Choroid plexus epithelial cell (primary cell): ENCODE data around the gene NCOR2.

Source experiments
- DNase-seq: peaks from one replicate; pipeline ENCODE4 v3.0.0-alpha.2; 2010; ENCODE audit warnings: low read depth
- H3K4me3 ChIP-seq: 2 replicates; pipeline ENCODE4 v1.5.1; 2011; ENCODE audit warnings: low read depth, mild to moderate bottlenecking, control low read depth, low read length, moderate library complexity
- TF ChIP-seq, protein P1 (sequence below): conservative IDR thresholded peaks from 2 replicates; pipeline ENCODE4 v1.5.1; 2011; ENCODE audit warnings: low read depth, mild to moderate bottlenecking, control low read depth, inconsistent platforms, low read length, moderate library complexity

Gene NCOR2

GRCh38 chr12:124605150-124605882 lies 37.9 kb upstream of the NCOR2 start:
- DNase-seq: no peak
- H3K4me3 ChIP-seq: no peak overlapping the region

DNA sequence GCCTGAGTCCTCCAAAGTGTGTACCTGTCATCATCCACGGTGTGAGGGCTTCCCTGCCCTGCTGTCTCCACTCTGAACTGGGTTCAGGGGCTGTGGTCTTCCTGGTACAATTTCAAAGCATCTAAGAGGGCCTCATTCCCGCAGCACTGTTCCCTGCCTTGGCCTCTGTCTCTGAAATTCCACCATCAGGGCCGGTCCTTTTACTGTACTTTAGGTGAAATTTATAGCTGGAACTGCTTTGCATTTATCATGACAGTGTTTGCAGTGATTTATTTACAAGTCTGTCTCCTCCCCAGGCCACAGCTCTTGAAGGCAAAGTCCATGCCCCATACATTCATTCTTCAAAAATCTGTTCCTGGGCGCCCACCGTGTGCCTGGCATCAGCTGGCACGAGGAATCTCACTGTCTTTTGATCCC lies 36.9 kb upstream of the NCOR2 start:
- no peak overlapping the region for H3K4me3 ChIP-seq
- TF ChIP-seq, protein P1, sequence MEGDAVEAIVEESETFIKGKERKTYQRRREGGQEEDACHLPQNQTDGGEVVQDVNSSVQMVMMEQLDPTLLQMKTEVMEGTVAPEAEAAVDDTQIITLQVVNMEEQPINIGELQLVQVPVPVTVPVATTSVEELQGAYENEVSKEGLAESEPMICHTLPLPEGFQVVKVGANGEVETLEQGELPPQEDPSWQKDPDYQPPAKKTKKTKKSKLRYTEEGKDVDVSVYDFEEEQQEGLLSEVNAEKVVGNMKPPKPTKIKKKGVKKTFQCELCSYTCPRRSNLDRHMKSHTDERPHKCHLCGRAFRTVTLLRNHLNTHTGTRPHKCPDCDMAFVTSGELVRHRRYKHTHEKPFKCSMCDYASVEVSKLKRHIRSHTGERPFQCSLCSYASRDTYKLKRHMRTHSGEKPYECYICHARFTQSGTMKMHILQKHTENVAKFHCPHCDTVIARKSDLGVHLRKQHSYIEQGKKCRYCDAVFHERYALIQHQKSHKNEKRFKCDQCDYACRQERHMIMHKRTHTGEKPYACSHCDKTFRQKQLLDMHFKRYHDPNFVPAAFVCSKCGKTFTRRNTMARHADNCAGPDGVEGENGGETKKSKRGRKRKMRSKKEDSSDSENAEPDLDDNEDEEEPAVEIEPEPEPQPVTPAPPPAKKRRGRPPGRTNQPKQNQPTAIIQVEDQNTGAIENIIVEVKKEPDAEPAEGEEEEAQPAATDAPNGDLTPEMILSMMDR: no peak
- DNase-seq: no peak

More at GRCh38 chr12:124605150-124605882, 37.9 kb upstream of the NCOR2 start:
- TF ChIP-seq, protein P1: no peak

GRCh38 chr12:124603831-124604251 lies 36.4 kb upstream of the NCOR2 start:
- H3K4me3 ChIP-seq: no peak overlapping the region
- TF ChIP-seq, protein P1: no peak
- DNase-seq: no peak

GRCh38 chr12:124603100-124603541 lies 35.7 kb upstream of the NCOR2 start:
- TF ChIP-seq, protein P1: no peak
- no peak overlapping the region for H3K4me3 ChIP-seq
- no peak for DNase-seq

DNA sequence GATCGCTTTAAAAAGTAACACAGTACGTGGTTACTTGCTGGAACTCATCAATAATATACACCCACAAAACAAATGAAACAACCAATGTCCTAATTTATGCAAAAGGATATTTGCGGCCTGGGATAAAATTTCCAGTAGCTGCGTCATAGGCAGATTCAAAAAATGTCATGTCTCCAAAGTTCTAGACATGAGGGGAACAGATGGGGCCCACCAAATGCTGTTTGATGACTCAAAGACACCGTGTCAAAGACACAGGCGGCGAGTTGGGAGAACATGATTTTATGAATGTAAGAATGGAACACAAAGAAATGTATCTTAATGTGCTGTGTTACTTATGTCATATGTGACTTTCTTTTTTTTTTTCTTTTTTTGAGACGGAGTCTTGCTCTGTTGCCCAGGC lies 34.3 kb upstream of the NCOR2 start:
- TF ChIP-seq, protein P1: no peak
- no peak for DNase-seq
- no peak overlapping the region for H3K4me3 ChIP-seq

GRCh38 chr12:124599074-124599999 lies 31.9 kb upstream of the NCOR2 start:
- TF ChIP-seq, protein P1: peak; percentile 54
- no peak overlapping the region for H3K4me3 ChIP-seq
- peak; percentile 85 for DNase-seq
